Neural cell (in vitro differentiated cells): ENCODE measurements around the gene FGGY. TPM values are rescaled to one million over a fixed set of nuclear protein-coding genes. Genes with fewer than 3 reads are reported as not detected.

Experiments
- H2AFZ ChIP-seq: fragments of 200-600, 300-800 bp; sonication (generic), shearing (Covaris generic); 2 replicates; pipeline ENCODE4 v1.6.0; 2014; ENCODE audit warnings: low read depth, mild to moderate bottlenecking, antibody characterized with exemption, low read length, moderate library complexity
- H3F3A ChIP-seq: fragments of 200-600 bp; shearing (Covaris generic); 2 replicates; pipeline ENCODE4 v1.6.1; 2016; ENCODE audit warnings: mild to moderate bottlenecking, moderate library complexity, mixed read lengths, antibody characterized with exemption, low read length; ENCODE audit not compliant: insufficient read depth, poor library complexity, severe bottlenecking
- H3K27ac ChIP-seq: fragments of 200-600, 300-800 bp; sonication (generic), shearing (Covaris generic); 2 replicates; pipeline ENCODE4 v1.5.1; 2014; ENCODE audit warnings: mild to moderate bottlenecking, low read length, moderate library complexity
- H3K27me3 ChIP-seq: fragments of 300-800, 200-600 bp; sonication (generic), shearing (Covaris generic); 2 replicates; pipeline ENCODE4 v1.6.0; 2014; ENCODE audit warnings: mild to moderate bottlenecking, low read depth, low read length, moderate library complexity; ENCODE audit not compliant: insufficient read depth
- H3K36me3 ChIP-seq: fragments of 300-800, 200-600 bp; sonication (generic), shearing (Covaris generic); 2 replicates; pipeline ENCODE4 v1.5.1; 2014; ENCODE audit warnings: mild to moderate bottlenecking, antibody characterized with exemption, low read length, moderate library complexity; ENCODE audit not compliant: insufficient read depth
- H3K4me2 ChIP-seq: fragments of 300-800, 200-600 bp; sonication (generic), shearing (Covaris generic); 2 replicates; pipeline ENCODE4 v1.6.0; 2014; ENCODE audit warnings: mild to moderate bottlenecking, low read length
- H3K4me3 ChIP-seq: fragments of 300-800, 200-600 bp; sonication (generic), shearing (Covaris generic); 2 replicates; pipeline ENCODE4 v1.5.1; 2014; ENCODE audit warnings: mild to moderate bottlenecking, low read length, moderate library complexity
- H3K79me2 ChIP-seq: fragments of 200-600 bp; shearing (Covaris generic); replicated peaks from 2 replicates; pipeline ENCODE4 v1.6.0; 2014; ENCODE audit warnings: mild to moderate bottlenecking, low read length, moderate library complexity; ENCODE audit not compliant: insufficient read depth
- H3K9ac ChIP-seq: fragments of 300-800, 200-600 bp; sonication (generic), shearing (Covaris generic); 2 replicates; pipeline ENCODE4 v1.6.1; 2016; ENCODE audit warnings: mild to moderate bottlenecking, low read length, mixed read lengths
- H3K9me2 ChIP-seq: fragments of 200-600 bp; shearing (Covaris generic); 2 replicates; pipeline ENCODE4 v1.6.1; 2016; ENCODE audit warnings: mild to moderate bottlenecking, low read length, mixed read lengths; ENCODE audit not compliant: insufficient read depth
- H3K9me3 ChIP-seq: fragments of 200-600, 300-800 bp; sonication (generic), shearing (Covaris generic); 2 replicates; pipeline ENCODE4 v1.6.1; 2016; ENCODE audit warnings: mild to moderate bottlenecking, mixed run types, low read length, moderate library complexity, mixed read lengths
- H4K20me1 ChIP-seq: fragments of 200-600 bp; shearing (Covaris generic); 2 replicates; pipeline ENCODE4 v1.6.1; 2016; ENCODE audit warnings: mild to moderate bottlenecking, mixed run types; ENCODE audit not compliant: insufficient read depth
- EP300 ChIP-seq: fragments of 450-650 bp; conservative IDR thresholded peaks from 2 replicates; pipeline ENCODE4 v1.6.1; 2014; ENCODE audit warnings: antibody characterized with exemption, mild to moderate bottlenecking, moderate library complexity; ENCODE audit not compliant: poor library complexity, severe bottlenecking
- EZH2 ChIP-seq: fragments of 200-600, 300-800 bp; shearing (Covaris generic), sonication (generic); IDR thresholded peaks from 2 replicates; pipeline ENCODE4 v1.6.1; 2014; ENCODE audit warnings: antibody characterized with exemption, low read length, borderline replicate concordance, mild to moderate bottlenecking; ENCODE audit not compliant: insufficient read depth, poor library complexity, severe bottlenecking
- MXI1 ChIP-seq: fragments of 450-650 bp; conservative IDR thresholded peaks from 2 replicates; pipeline ENCODE4 v1.6.1; 2014; ENCODE audit warnings: antibody characterized with exemption, mild to moderate bottlenecking; ENCODE audit not compliant: poor library complexity, severe bottlenecking
- POLR2AphosphoS5 ChIP-seq: IDR thresholded peaks from 2 replicates; pipeline ENCODE4 v1.6.1; 2012
- RAD21 ChIP-seq: fragments of 450-650 bp; conservative IDR thresholded peaks from 2 replicates; pipeline ENCODE4 v1.6.1; 2014; ENCODE audit warnings: antibody characterized with exemption, mild to moderate bottlenecking, moderate library complexity
- SMC3 ChIP-seq: fragments of 450-650 bp; conservative IDR thresholded peaks from 2 replicates; pipeline ENCODE4 v1.6.1; 2014; ENCODE audit warnings: antibody characterized with exemption, mild to moderate bottlenecking, moderate library complexity; ENCODE audit not compliant: poor library complexity
- TAF1 ChIP-seq: IDR thresholded peaks from 2 replicates; pipeline ENCODE4 v1.6.1; 2012; ENCODE audit warnings: low read depth
- polyA plus RNA-seq: library from polyadenylated mRNA; depleted of rRNA; stranded (reverse); fragments of >200 nt; gene quantifications from 2 replicates; pipeline ENCODE4 v1.2.3, GENCODE V29; 2014
- TF ChIP-seq, protein P1 (sequence below): fragments of 450-650 bp; IDR thresholded peaks from 2 replicates; pipeline ENCODE4 v1.5.1; 2014; ENCODE audit warnings: antibody characterized with exemption, mild to moderate bottlenecking, moderate library complexity; ENCODE audit not compliant: poor library complexity, severe bottlenecking
- TF ChIP-seq, protein P2 (sequence below): IDR thresholded peaks from 2 replicates; pipeline ENCODE4 v1.6.1; 2012; ENCODE audit warnings: borderline replicate concordance

The FGGY gene
- polyA plus RNA-seq, 1 donor from 2014 or later: 7.4 TPM

DNA sequence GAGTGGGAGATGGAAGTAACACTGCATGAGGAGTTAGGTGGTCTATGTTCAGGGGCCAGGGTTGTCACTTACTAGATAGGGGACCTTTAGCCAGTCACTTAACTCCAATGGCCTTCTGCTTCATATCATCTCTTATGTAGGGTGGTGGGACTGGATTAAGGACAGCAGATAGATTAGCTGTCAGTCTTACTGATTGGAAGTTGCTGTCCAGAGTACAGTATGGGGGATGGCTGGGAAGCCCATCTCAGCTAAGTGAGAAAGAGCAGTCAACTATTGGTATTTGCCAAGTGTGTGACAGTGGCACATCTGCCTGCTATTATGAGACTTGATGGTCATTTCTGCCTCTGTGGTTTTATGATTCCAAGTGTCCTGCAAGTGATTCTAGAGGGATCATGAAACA lies 130.9 kb downstream of the FGGY start:
- H3K36me3 ChIP-seq: no peaks in the 10 kb centered on the region
- no peaks in the 10 kb centered on the region for H3F3A ChIP-seq
- no peaks in the 10 kb centered on the region for H3K79me2 ChIP-seq
- H3K9me2 ChIP-seq: no peaks in the 10 kb centered on the region
- no peaks in the 10 kb centered on the region for H4K20me1 ChIP-seq
- no peaks in the 10 kb centered on the region for H3K27me3 ChIP-seq
- H3K9ac ChIP-seq: no peak overlapping the region
- TF ChIP-seq, protein P1, sequence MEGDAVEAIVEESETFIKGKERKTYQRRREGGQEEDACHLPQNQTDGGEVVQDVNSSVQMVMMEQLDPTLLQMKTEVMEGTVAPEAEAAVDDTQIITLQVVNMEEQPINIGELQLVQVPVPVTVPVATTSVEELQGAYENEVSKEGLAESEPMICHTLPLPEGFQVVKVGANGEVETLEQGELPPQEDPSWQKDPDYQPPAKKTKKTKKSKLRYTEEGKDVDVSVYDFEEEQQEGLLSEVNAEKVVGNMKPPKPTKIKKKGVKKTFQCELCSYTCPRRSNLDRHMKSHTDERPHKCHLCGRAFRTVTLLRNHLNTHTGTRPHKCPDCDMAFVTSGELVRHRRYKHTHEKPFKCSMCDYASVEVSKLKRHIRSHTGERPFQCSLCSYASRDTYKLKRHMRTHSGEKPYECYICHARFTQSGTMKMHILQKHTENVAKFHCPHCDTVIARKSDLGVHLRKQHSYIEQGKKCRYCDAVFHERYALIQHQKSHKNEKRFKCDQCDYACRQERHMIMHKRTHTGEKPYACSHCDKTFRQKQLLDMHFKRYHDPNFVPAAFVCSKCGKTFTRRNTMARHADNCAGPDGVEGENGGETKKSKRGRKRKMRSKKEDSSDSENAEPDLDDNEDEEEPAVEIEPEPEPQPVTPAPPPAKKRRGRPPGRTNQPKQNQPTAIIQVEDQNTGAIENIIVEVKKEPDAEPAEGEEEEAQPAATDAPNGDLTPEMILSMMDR: no peak
- TF ChIP-seq POLR2AphosphoS5: no peak
- TF ChIP-seq, protein P2, sequence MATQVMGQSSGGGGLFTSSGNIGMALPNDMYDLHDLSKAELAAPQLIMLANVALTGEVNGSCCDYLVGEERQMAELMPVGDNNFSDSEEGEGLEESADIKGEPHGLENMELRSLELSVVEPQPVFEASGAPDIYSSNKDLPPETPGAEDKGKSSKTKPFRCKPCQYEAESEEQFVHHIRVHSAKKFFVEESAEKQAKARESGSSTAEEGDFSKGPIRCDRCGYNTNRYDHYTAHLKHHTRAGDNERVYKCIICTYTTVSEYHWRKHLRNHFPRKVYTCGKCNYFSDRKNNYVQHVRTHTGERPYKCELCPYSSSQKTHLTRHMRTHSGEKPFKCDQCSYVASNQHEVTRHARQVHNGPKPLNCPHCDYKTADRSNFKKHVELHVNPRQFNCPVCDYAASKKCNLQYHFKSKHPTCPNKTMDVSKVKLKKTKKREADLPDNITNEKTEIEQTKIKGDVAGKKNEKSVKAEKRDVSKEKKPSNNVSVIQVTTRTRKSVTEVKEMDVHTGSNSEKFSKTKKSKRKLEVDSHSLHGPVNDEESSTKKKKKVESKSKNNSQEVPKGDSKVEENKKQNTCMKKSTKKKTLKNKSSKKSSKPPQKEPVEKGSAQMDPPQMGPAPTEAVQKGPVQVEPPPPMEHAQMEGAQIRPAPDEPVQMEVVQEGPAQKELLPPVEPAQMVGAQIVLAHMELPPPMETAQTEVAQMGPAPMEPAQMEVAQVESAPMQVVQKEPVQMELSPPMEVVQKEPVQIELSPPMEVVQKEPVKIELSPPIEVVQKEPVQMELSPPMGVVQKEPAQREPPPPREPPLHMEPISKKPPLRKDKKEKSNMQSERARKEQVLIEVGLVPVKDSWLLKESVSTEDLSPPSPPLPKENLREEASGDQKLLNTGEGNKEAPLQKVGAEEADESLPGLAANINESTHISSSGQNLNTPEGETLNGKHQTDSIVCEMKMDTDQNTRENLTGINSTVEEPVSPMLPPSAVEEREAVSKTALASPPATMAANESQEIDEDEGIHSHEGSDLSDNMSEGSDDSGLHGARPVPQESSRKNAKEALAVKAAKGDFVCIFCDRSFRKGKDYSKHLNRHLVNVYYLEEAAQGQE: no peak
- no peak for TF ChIP-seq TAF1
- TF ChIP-seq EP300: no peak
- TF ChIP-seq SMC3: no peak
- no peak for TF ChIP-seq EZH2
- H3K27ac ChIP-seq: no peak overlapping the region
- no peak overlapping the region for H3K4me3 ChIP-seq
- no peaks in the 10 kb centered on the region for H3K9me3 ChIP-seq
- H2AFZ ChIP-seq: no peak overlapping the region
- no peak overlapping the region for H3K4me2 ChIP-seq

DNA sequence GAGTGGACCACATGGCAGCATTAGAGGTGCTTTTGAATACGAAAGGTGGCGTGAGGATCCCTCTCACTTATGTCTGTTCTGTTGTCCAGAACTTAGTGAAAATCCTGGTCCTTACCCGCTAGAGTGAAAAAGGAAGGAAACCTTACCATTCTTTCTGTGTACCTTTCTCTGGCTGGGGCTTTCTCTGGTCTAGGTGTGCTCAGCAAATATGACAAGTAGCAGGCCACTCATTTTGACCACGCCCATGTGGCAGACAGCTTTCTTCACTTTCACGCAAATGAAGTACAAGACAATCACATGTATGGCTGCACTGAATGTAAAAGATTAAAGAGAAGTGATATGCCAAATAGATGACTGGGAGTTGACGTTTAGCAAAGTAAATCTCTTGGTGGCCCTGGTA lies 131.9 kb downstream of the FGGY start:
- H3K79me2 ChIP-seq: no peaks in the 10 kb centered on the region
- no peaks in the 10 kb centered on the region for H3K9me3 ChIP-seq
- no peak overlapping the region for H3K9ac ChIP-seq
- H3K4me3 ChIP-seq: no peak overlapping the region
- no peak overlapping the region for H3K27ac ChIP-seq
- H3K36me3 ChIP-seq: no peaks in the 10 kb centered on the region
- H2AFZ ChIP-seq: no peak overlapping the region
- H3K27me3 ChIP-seq: no peaks in the 10 kb centered on the region
- no peaks in the 10 kb centered on the region for H3F3A ChIP-seq
- no peaks in the 10 kb centered on the region for H4K20me1 ChIP-seq
- no peaks in the 10 kb centered on the region for H3K9me2 ChIP-seq
- TF ChIP-seq SMC3: no peak
- no peak for TF ChIP-seq MXI1
- TF ChIP-seq, protein P2: no peak
- no peak for TF ChIP-seq EZH2
- TF ChIP-seq, protein P1: no peak
- no peak for TF ChIP-seq EP300
- no peak for TF ChIP-seq POLR2AphosphoS5
- TF ChIP-seq RAD21: no peak
- TF ChIP-seq TAF1: no peak
- H3K4me2 ChIP-seq: no peak overlapping the region
